CD14-positive monocyte (primary cell): ENCODE results near the gene NXF1. TPM values are rescaled to one million over a fixed set of nuclear protein-coding genes. Genes with fewer than 3 reads are reported as not detected.
A peak's percentile ranks its signal among the peaks of the same experiment; 100 is the strongest.
"Not testable (repeated sequence)": the region's sequence is repeated elsewhere in the genome, so short reads cannot be mapped to it uniquely, and the experiment has no call there.

Source experiments
- DNase-seq, 3 donors: peaks; one replicate each; pipeline ENCODE4 v3.0.0-alpha.2; 2011 to 2022
- H2AFZ ChIP-seq: 2 replicates; pipeline ENCODE4 v1.6.0; 2012; ENCODE audit warnings: mild to moderate bottlenecking, low read depth, low read length, inconsistent platforms; ENCODE audit not compliant: insufficient read depth, poor library complexity, severe bottlenecking
- H3K27ac ChIP-seq, 2 donors: 1 replicate in 1 of 2; 2 replicates in 1 of 2; pipeline ENCODE4 v1.5.1; 2012 to 2013; ENCODE audit warnings: low read length in 2 of 2, control low read depth in 1 of 2, inconsistent platforms in 1 of 2, low read depth in 1 of 2, mild to moderate bottlenecking in 1 of 2
- H3K27me3 ChIP-seq, 2 donors: one replicate each; pipeline versions ENCODE4 v1.6.0 to v1.6.1; 2011 to 2013; ENCODE audit warnings: low read length in 2 of 2; ENCODE audit not compliant: control insufficient read depth in 2 of 2, insufficient read depth in 2 of 2
- H3K36me3 ChIP-seq, 2 donors: replicated peaks in 1 of 2; 1 replicate in 1 of 2; 2 replicates in 1 of 2; pipeline versions ENCODE4 v1.5.1 to v1.6.1; 2012 to 2013; ENCODE audit warnings: low read length in 2 of 2, control low read depth in 1 of 2, inconsistent platforms in 1 of 2, mild to moderate bottlenecking in 1 of 2; ENCODE audit not compliant: insufficient read depth in 2 of 2, control insufficient read depth in 1 of 2
- H3K4me1 ChIP-seq, 2 donors: 1 replicate in 1 of 2; 2 replicates in 1 of 2; pipeline versions ENCODE4 v1.5.1 to v1.6.1; 2012 to 2013; ENCODE audit warnings: low read length in 2 of 2, control low read depth in 1 of 2, inconsistent platforms in 1 of 2, mild to moderate bottlenecking in 1 of 2, moderate library complexity in 1 of 2; ENCODE audit not compliant: insufficient read depth in 2 of 2, control insufficient read depth in 1 of 2
- H3K4me2 ChIP-seq: replicated peaks from 2 replicates; pipeline ENCODE3; 2012; ENCODE audit warnings: low read length, moderate library complexity, mild to moderate bottlenecking; ENCODE audit not compliant: poor library complexity, severe bottlenecking; ENCODE audit errors: extremely low read depth
- H3K4me3 ChIP-seq, 3 experiments: fragments of 200-600 bp in 1 of 3; sonication (generic) in 1 of 3; replicated peaks in 1 of 3; 1 replicate in 2 of 3; 2 replicates in 1 of 3; pipeline ENCODE4 v1.5.1; 2011 to 2013; ENCODE audit warnings: low read length in 3 of 3, mild to moderate bottlenecking in 3 of 3, control low read depth in 2 of 3, low read depth in 2 of 3, inconsistent platforms in 1 of 3, moderate library complexity in 1 of 3
- H3K79me2 ChIP-seq: 2 replicates; pipeline ENCODE4 v1.6.0; 2012; ENCODE audit warnings: mild to moderate bottlenecking, control low read depth, inconsistent platforms, low read length, moderate library complexity; ENCODE audit not compliant: insufficient read depth
- H3K9ac ChIP-seq: 2 replicates; pipeline ENCODE4 v1.6.0; 2017; ENCODE audit warnings: low read length, mild to moderate bottlenecking; ENCODE audit not compliant: insufficient read depth, poor library complexity, severe bottlenecking
- H3K9me3 ChIP-seq, 2 donors: replicated peaks in 1 of 2; 1 replicate in 1 of 2; 2 replicates in 1 of 2; pipeline versions ENCODE4 v1.5.1 to v1.6.1; 2012 to 2013; ENCODE audit warnings: low read length in 2 of 2, control low read depth in 1 of 2; ENCODE audit not compliant: control insufficient read depth in 1 of 2, insufficient read depth in 1 of 2
- H4K20me1 ChIP-seq: 2 replicates; pipeline ENCODE4 v1.6.0; 2012; ENCODE audit warnings: mild to moderate bottlenecking, low read length, control low read depth, moderate library complexity; ENCODE audit not compliant: insufficient read depth
- H3K27ac Mint-ChIP-seq, 7 donors: one replicate each; pipeline ENCODE4 v1.8.0; 2020; ENCODE audit warnings: mild to moderate bottlenecking in 7 of 7, mixed read lengths in 7 of 7, moderate library complexity in 6 of 7, inconsistent platforms in 2 of 7
- H3K27me3 Mint-ChIP-seq, 3 donors: one replicate each; pipeline ENCODE4 v1.8.0; 2021 to 2022; ENCODE audit warnings: low read depth in 3 of 3, mild to moderate bottlenecking in 3 of 3, mixed read lengths in 3 of 3, moderate library complexity in 3 of 3, inconsistent platforms in 1 of 3
- H3K36me3 Mint-ChIP-seq, 2 donors: one replicate each; pipeline ENCODE4 v1.8.0; 2020; ENCODE audit warnings: mixed read lengths in 2 of 2, inconsistent platforms in 1 of 2, mild to moderate bottlenecking in 1 of 2
- H3K4me1 Mint-ChIP-seq: one replicate; pipeline ENCODE4 v1.8.0; 2020; ENCODE audit warnings: mild to moderate bottlenecking, mixed read lengths
- H3K4me3 Mint-ChIP-seq, 2 donors: one replicate each; pipeline ENCODE4 v1.8.0; 2020; ENCODE audit warnings: mild to moderate bottlenecking in 2 of 2, mixed read lengths in 2 of 2, moderate library complexity in 1 of 2
- H3K9me3 Mint-ChIP-seq, 7 donors: one replicate each; pipeline ENCODE4 v1.8.0; 2020 to 2022; ENCODE audit warnings: mixed read lengths in 7 of 7, mild to moderate bottlenecking in 6 of 7, moderate library complexity in 6 of 7, inconsistent platforms in 2 of 7
- WGBS: methylation state at CpG from one replicate; pipeline ENCODE4 v1.1.5; 2013; ENCODE audit warnings: missing lambda C conversion rate; ENCODE audit not compliant: insufficient coverage; 5-methylcytosine and 5-hydroxymethylcytosine counted together
- intact Hi-C, 2 donors: fragments of 100-400 bp; cut with micrococcal nuclease; formaldehyde crosslinking; loops; one replicate each; pipeline versions ENCODE4 v1.15.0 to v1.15.1; 2023
- polyA plus RNA-seq, 3 donors: library from polyadenylated mRNA; depleted of rRNA in 1 of 3; unstranded in 2 of 3; stranded (reverse) in 1 of 3; fragments of 300-500 nt in 2 of 3; fragments of >200 nt in 1 of 3; fragmentation: Illumina TruSeq in 2 of 3; gene quantifications; 1 replicate in 2 of 3; 2 replicates in 1 of 3; pipeline ENCODE4 v1.2.3, GENCODE V29; 2012 to 2021
- TF ChIP-seq, protein P1 (sequence below): fragments of 200-600 bp; IDR thresholded peaks from one replicate; pipeline ENCODE4 v1.8.0; 2022; ENCODE audit warnings: antibody characterized with exemption, mild to moderate bottlenecking

The NXF1 gene
- polyA plus RNA-seq, 3 donors = 50.1 to 748 (median 70.6) TPM

DNA sequence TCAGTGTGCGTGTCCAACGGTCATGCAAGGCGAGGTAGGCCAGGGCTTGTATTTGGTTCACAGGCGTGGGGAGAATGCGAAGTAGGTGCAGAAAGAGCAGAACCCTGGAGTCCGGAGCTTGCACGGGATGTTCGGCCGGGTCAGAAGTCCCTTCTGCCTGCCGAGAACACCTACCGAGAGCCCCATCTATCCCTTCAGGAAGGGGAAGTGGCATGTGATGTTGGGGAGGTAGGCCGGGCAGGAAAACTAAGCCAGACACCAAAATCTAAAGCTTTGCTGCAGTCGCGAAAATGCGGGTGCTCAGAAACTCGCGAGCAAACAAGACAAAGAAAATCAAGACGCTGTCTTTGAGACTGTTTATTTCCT, 34.5 kb downstream of the NXF1 start:
- Histone ChIP-seq H3K27ac (peak overlapping the region; percentile 63 to 86), H2AFZ (peak overlapping the region; percentile 87), H3K9ac (peak overlapping the region; percentile 68), H3K36me3 (peaks cover 20 to 32% of the 10 kb centered on the region in 2 donors), H3K4me3 (peak overlapping the region; percentile 64 to 87 (median 65)), H3K79me2 (peaks cover 25% of the 10 kb centered on the region), H3K4me1 (peaks cover 27 to 37% of the 10 kb centered on the region in 2 donors), H3K9me3 (no peaks in the 10 kb centered on the region), H4K20me1 (no peaks in the 10 kb centered on the region), H3K4me2 (peak overlapping the region; percentile 90), H3K27me3 (no peaks in the 10 kb centered on the region)
- H3K27ac Mint-ChIP-seq = peak overlapping the region; percentile 89 to 98 (median 95)
- H3K4me1 Mint-ChIP-seq = peaks cover 34% of the 10 kb centered on the region
- TF ChIP-seq, protein P1, sequence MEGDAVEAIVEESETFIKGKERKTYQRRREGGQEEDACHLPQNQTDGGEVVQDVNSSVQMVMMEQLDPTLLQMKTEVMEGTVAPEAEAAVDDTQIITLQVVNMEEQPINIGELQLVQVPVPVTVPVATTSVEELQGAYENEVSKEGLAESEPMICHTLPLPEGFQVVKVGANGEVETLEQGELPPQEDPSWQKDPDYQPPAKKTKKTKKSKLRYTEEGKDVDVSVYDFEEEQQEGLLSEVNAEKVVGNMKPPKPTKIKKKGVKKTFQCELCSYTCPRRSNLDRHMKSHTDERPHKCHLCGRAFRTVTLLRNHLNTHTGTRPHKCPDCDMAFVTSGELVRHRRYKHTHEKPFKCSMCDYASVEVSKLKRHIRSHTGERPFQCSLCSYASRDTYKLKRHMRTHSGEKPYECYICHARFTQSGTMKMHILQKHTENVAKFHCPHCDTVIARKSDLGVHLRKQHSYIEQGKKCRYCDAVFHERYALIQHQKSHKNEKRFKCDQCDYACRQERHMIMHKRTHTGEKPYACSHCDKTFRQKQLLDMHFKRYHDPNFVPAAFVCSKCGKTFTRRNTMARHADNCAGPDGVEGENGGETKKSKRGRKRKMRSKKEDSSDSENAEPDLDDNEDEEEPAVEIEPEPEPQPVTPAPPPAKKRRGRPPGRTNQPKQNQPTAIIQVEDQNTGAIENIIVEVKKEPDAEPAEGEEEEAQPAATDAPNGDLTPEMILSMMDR = no peak
- H3K4me3 Mint-ChIP-seq = peak overlapping the region; percentile 84 to 94
- peaks cover 0 to 9% (median 0%) of the 10 kb centered on the region in 7 donors for H3K9me3 Mint-ChIP-seq
- H3K36me3 Mint-ChIP-seq = peaks cover 21 to 38% of the 10 kb centered on the region in 2 donors
- H3K27me3 Mint-ChIP-seq = peaks cover 0 to 2% (median 0%) of the 10 kb centered on the region in 3 donors
- WGBS = 0% methylated on average over 4 of the region's 18 CpGs
- DNase-seq = peak in 2 of 3 donors; percentile 7 to 41
- intact Hi-C loops = loop anchor here (1.0 to 5.0 kb wide), 2 partner anchors 34 to 43 kb away; partner anchors contain the start of genes HNRNPUL2 (in 2 of the 2) and TTC9C (in 2 of the 2)

DNA sequence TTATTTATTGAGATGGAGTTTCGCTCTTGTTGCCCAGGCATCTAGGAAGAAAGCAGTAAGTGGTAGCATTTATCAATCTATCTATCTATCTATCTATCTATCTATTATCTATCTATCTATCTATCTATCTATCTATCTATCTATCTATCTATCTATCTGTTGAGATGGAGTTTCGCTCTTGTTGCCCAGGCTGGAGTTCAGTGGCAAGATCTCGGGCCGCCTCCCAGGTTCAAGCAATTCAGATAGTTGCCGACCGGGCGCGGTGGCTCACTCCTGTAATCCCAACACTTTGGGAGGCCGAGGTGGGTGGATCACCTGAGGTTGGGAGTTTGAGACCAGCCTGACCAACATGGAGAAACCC, 44.4 kb downstream of the NXF1 start:
- intact Hi-C loops = loop anchor here in 1 of 2 donors (1.0 kb wide), 1 partner anchor 26 kb away; the partner anchor contains the start of gene TMEM179B
- not testable (repeated sequence) for H3K27me3 Mint-ChIP-seq, H3K27me3 ChIP-seq, H4K20me1 ChIP-seq, H3K27ac ChIP-seq, DNase-seq, H3K9ac ChIP-seq, H3K9me3 ChIP-seq, H3K9me3 Mint-ChIP-seq
- H3K4me3 ChIP-seq = peak overlapping the region; percentile 9 to 93 (median 10)
- peaks cover 15% of the 10 kb centered on the region for H3K4me1 Mint-ChIP-seq
- H2AFZ ChIP-seq = peak overlapping the region; percentile 59
- peaks cover 12 to 16% of the 10 kb centered on the region in 2 donors for H3K4me1 ChIP-seq
- peak overlapping the region; percentile 85 for H3K4me2 ChIP-seq
- WGBS = no CpG with 5 or more reads among the region's 9 CpGs
- peaks cover 30% of the 10 kb centered on the region for H3K79me2 ChIP-seq
- H3K4me3 Mint-ChIP-seq = peak overlapping the region; percentile 80 to 95
- H3K36me3 Mint-ChIP-seq = peaks cover 15 to 28% of the 10 kb centered on the region in 2 donors
- H3K27ac Mint-ChIP-seq = peak overlapping the region; percentile 41 to 90 (median 80)
- peaks cover 6 to 20% of the 10 kb centered on the region in 2 donors for H3K36me3 ChIP-seq
